Measurements from ENCODE around the gene TNIP2.

Gene TNIP2

GRCh38 chr4:2715426-2715825, 40.7 kb downstream of the TNIP2 start:
- DNase-seq (ENCODE audit: low spot score): no peak

GRCh38 chr4:2714918-2715317, 41.2 kb downstream of the TNIP2 start:
- no peak for DNase-seq (ENCODE audit: low spot score)

- DNase-seq (ENCODE audit: low spot score): no peak
Observed at GRCh38 chr4:2714061-2714770, 41.9 kb downstream of the TNIP2 start.

GRCh38 chr4:2713337-2713736, 42.8 kb downstream of the TNIP2 start:
- no peak for DNase-seq (ENCODE audit: low spot score)

GRCh38 chr4:2712261-2712842, 43.8 kb downstream of the TNIP2 start:
- no peak for DNase-seq (ENCODE audit: low spot score)

- DNase-seq (ENCODE audit: low spot score): no peak
Observed at GRCh38 chr4:2702770-2703169, 53.4 kb downstream of the TNIP2 start.

- no peak for DNase-seq (ENCODE audit: low spot score)
Observed at GRCh38 chr4:2702361-2702760, 53.8 kb downstream of the TNIP2 start.

GRCh38 chr4:2700031-2700430, 56.1 kb downstream of the TNIP2 start:
- DNase-seq (ENCODE audit: low spot score): no peak

- DNase-seq (ENCODE audit: low spot score): no peak
Observed at GRCh38 chr4:2699534-2699933, 56.6 kb downstream of the TNIP2 start.

- DNase-seq (ENCODE audit: low spot score): no peak
Observed at GRCh38 chr4:2698951-2699505, 57.1 kb downstream of the TNIP2 start.

- no peak for DNase-seq (ENCODE audit: low spot score)
Observed at GRCh38 chr4:2698504-2698903, 57.6 kb downstream of the TNIP2 start.

- no peak for DNase-seq (ENCODE audit: low spot score)
Observed at GRCh38 chr4:2697995-2698414, 58.1 kb downstream of the TNIP2 start.

- DNase-seq (ENCODE audit: low spot score): no peak
Observed at GRCh38 chr4:2696423-2696822, 59.7 kb downstream of the TNIP2 start.

- DNase-seq (ENCODE audit: low spot score): no peak
Observed at GRCh38 chr4:2695346-2696060, 60.6 kb downstream of the TNIP2 start.

GRCh38 chr4:2694691-2695090, 61.4 kb downstream of the TNIP2 start:
- DNase-seq (ENCODE audit: low spot score): no peak

- no peak for DNase-seq (ENCODE audit: low spot score)
Observed at GRCh38 chr4:2691952-2692435, 64.1 kb downstream of the TNIP2 start.
